HUDEP-2 (cell line): ENCODE data around the gene PKN1.
"Not testable (repeated sequence)": the region's sequence is repeated elsewhere in the genome, so short reads cannot be mapped to it uniquely, and the experiment has no call there.

Experiments
- DNase-seq, 76 experiments: peaks; one replicate each; lab custom pipeline; 2025; ENCODE audit not compliant: unreplicated experiment in 76 of 76; lab: John Stamatoyannopoulos, UW

The PKN1 gene

DNA sequence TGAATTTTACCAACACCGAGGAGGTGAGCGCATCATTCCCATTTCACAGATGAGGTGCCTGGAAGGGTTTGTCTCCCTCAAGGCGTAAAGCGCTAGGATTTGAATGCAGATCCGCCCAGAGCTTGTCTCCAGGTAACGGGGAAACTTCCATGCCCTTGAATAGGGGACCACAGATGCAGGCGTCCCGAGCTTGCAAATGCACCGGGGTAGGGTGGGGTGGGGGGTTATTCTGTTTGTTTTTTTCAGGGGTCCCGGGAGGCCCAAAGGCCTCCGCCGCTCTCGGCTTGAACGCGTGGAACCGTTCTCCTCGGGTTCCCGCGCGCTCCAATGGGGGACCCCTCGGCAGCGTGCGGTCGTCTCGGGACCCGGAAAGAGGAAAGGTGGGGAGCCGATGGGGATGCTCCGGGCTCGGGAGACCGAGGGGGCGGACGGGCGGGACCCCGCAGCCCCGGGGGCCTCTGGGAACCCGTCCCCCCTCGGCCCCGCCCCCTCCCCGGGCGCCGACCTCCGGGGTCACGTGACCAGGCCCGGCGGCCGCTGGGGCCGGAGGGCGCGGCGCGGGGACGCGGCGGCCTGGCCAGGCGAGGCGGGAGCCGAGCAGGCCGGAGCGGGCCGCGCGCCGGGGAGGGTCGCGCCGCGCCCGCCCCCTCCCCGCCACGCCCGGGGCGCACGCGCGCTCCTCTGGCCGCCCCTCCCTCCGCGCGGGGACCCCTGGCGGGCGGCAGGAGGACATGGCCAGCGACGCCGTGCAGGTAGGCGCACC, at the start of gene PKN1:
Gene PKN1 (plus strand): TSS at position 516 of the 763 bp plus-strand sequence. CDS start 216 bp downstream, at position 732.
- peak in 40 of 76 experiments; percentile 12 to 72 (median 44) for DNase-seq

DNA sequence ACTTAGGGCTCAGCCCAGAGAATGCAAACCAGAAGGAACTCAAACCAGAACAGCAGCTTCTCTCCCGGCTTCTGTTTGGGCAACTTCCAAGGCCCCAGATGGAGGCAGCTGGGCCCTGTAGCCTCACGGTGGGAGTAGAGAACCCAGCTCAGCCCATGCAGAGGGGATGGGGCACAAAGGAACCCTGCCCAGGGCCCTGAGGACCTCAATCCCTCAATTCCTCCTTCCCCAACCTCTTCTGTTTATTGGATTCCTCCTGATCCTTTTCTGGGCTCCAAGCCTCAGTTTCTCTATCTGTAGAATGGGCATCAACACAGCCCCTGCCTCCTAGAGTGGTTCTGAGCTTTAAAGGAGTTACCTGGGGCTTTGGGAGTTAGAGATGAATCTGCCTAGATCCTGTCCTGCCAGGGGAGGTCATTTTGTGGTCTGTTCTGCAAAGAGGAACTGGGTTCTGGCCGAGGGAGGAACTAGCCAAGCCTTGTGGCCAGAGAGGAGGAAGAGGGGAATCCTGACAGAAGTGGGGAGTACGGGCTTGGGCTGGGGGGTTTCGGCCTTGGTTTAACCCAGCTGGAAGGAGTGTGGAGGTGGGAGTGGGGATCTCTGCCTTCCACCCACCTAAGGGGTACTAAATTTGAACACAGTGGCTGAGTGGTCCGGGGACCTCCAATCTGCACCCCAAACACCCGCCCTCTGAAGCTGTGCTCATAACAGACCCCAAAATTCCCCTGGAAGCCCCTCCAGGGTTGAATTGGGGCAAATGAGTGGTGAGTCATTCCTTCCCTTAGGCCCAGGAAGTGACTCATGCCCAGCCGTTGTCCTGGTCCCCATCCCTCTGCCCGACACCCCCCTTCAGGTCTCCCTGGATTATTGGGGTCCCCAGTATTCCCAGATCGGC, 49.2 kb upstream of the PKN1 start:
- DNase-seq: peak in 37 of 76 experiments; percentile 19 to 68 (median 41)

DNA sequence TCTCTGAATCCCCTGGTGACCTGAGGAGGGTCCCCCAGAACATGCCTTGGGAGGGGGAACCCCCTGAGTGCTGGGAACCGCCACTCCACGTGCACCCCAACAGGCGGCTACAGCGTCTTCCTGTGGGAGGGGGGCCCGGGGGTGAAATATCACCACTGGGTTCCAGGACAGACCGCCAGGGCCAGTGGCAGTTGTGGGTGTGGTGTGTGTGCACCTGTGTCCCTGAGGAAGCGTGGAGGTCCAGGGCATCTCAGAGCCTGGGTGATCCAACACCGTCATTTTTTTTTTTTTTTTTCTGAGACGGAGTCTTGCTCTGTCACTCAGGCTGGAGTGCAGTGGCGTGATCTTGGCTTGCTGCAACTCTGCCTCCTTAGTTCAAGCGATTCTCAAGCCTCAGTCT, 47.6 kb upstream of the PKN1 start:
- no peak for DNase-seq

DNA sequence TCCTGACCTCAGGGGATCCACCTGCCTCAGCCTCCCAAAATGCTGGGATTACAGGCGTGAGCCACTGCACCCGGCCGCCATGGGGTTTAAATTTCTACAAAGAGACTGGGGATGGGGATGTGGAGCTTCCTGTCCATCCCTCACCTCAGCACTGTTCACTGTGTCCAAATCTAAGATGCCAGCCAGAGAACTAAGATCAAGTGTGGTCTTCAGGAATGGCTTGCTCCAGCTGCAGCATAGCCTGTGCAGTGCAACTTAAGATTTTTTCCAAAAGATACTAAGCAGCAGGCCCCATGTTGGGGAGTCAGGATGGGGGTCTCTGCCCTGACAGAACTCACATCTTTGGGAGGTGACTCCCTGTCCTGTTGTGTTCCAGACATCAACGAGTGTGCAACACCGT, 42.6 kb upstream of the PKN1 start:
- no peak for DNase-seq

DNA sequence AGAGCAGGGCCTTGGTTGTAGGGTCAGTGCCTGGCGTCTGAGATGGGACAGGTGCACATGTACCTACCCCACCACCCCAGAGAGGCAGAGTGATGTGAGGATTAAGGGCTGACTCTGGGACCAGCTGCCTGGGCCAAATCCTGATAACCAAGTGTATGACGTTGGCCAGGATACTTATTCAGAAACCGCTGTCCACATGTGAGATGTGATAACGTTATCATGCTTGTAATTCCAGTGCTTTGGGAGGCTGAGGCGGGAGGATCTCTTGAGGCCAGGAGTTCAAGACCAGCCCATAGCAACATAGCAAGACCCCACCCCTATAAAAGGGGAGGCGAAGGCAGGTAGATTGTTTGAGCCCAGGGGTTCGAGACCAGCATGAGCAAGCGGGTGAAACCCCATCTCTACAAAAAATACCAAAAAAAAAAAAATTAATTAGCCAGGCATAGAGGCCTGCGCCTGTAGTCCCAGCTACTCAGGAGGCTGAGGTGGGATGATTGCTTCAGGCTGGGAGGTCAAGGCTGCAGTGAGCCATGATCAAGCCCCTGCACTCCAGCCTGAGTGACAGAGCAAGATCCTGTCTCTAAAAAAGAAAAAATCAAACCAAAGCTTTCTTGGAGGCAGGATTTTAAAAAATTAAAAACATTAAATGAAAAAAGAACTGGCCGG, 41.8 kb upstream of the PKN1 start:
- DNase-seq: peak in 69 of 76 experiments; percentile 21 to 86 (median 59)

DNA sequence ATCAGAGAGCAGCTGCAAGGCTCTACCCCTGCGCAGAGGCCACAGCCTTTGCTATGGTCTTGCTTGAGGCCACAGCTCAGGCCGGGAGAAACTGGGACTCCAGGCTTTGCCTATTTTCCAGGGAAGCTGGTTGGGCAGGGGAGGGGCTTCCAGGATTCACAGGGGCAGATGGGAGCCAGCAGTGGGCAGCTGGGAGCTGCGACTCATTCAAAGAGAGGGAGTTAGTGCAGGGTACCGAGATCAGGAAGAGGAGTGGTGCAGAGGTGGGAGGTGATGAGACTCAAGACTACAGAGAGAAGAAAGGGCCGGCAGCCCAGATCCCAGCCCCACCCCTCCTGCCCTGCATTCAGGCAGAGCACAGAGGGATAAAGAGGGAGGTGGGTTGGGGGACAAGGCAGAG, 39.8 kb upstream of the PKN1 start:
- no peak for DNase-seq

DNA sequence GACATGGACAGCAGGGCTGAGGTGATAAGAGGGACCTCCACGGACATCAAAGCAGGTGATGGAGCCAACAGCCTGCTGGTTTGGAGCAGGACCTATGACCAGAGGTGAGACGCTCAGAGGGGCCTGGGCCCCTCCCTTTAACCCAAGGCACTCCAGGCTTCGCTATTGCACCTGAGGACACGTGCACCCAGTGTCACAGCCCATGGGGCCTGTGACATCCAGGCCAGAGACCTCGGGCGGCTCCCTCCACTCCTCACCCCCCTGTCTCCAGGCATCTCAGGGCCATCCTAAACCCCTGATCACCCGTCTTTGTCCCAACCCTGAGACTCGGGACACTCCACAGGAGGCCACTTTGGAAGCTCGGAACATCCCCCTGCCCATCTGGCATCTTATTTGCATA, 38.9 kb upstream of the PKN1 start:
- DNase-seq: no peak

DNA sequence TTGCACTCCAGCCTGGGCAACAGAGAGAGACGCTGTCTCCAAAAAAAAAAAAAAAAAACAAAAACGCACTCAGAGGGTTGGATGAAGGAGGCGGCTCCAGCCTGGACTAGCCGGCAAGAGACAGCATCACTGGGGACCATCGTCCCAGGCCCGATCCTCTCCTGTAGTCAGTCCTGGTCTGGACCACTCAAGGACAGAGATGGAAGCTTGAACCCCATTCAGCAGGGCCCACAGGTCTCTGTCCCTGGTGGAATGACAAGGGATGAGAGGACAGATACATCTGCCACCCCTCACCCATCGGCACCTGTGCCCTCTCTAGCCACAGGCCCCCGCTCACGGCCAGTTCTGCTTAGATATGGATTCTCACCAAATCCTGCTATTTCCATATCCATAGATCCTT, 37.8 kb upstream of the PKN1 start:
- no peak for DNase-seq

DNA sequence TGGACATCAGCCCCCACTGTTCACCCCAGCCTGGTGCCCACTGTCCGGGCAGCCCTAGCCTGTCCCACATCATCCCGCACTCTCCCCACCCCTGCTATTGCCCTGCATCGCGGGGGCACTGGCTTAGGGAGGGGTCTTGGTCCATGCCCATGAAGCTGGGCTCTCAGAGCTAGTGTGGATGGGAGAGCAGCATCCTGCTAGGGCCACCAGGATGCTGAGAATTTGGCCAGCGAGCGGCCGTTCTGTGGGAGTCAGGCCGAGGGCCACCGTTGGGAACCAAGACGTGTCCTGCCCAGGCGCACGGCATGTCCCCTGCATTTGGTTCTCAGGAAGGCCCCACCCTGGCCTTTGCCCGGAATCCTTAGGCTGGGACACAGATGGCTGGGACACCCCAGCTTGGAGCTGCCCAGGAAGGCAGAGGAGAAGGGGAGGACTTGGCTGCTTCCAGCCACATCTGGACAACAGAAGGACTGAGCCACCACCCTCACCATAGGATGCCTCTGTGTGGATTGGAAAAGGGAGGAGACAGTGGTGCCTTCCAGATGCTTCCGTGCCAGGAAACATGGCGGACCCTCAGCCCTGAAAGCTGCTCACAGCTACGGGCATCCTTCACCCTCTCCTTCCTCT, 37.3 kb upstream of the PKN1 start:
- DNase-seq: peak in 8 of 76 experiments; percentile 23 to 73 (median 50)

DNA sequence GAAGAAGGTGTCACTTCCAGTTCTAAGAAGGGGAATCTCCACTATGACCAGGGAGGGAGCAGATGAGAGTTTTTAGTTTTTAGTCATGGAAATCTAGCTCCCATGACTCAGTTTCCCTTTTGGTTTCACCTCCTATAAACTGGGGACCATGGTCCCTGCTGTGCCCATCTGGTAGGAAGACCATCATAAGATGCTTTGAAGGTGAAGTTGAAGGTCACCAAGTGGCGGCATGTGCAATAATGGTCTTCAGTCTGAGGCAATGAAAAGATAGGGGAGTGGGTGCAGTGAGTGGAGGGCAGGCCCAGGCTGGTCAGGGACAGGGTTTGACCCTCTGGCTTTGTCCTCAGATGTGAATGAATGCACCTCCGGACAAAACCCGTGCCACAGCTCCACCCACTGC, 36.4 kb upstream of the PKN1 start:
- not testable (repeated sequence) for DNase-seq

DNA sequence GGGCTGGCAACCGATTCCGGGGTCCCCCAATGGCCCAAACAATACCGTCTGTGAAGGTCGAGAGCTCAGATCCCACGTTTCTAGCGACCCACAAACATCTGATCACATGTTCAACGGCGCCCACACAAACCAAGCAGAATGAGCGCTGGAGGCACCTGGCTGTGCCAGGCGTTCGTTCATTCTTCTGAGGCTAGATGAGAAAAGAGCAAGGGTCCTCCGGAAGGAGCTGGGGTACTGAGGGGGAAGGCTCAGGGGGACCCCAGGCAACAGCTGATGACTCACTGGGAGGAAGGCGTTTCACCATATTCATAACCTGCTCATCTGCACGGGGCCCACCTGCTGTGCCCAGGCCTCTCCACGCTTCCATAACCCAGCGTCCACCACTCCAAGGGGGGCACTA, 35.9 kb upstream of the PKN1 start:
- not testable (repeated sequence) for DNase-seq

DNA sequence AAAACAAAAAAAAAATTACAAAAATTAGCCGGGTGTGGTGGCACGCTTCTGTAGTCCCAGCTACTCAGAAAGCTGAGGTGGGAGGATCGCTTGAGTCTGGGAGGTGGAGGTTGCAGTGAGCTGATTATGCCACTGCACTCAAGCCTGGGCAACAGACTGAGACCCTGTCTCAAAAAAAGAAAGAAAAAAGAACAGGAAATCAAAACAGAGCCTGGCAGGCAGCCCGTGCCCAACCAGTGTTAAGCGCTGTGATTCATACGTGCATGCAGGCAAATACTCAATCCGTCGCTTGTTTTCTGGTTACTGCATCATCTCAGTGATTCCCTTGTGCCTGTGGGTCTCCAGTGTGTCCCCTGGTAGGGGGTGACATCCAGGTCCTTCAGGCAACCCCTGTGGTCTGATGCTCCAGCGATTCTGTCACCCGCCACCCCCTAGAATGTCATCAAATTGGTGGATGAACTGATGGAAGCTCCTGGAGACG, 32.1 kb upstream of the PKN1 start:
- DNase-seq: no peak

DNA sequence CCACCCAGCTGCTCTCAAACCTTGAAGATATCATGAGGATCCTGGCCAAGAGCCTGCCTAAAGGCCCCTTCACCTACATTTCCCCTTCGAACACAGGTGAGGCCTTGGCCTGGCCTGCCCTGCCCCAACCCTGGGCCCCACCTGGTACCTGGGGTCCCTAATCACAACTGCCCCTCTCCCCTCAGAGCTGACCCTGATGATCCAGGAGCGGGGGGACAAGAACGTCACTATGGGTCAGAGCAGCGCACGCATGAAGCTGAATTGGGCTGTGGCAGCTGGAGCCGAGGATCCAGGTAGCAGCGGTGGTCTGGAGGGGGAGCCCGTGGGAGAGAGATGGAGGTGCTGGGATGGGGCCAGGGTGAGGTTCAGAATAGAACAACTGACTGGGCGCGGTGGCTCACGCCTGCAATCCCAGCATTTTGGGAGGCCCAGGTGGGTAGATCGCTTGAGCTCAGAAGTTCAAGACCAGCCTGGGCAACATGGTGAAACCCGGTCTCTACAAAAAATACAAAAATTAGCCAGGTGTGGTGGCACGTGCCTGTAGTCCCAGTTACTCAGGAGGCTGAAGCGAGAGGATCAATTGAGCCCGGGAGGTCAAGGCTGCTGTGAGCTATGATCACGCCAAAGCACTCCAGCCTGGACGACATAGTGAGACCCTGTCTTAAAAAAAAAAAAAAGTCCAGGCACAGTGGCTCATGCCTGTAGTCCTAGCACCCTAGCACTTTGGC, 31.5 kb upstream of the PKN1 start:
- DNase-seq: no peak

DNA sequence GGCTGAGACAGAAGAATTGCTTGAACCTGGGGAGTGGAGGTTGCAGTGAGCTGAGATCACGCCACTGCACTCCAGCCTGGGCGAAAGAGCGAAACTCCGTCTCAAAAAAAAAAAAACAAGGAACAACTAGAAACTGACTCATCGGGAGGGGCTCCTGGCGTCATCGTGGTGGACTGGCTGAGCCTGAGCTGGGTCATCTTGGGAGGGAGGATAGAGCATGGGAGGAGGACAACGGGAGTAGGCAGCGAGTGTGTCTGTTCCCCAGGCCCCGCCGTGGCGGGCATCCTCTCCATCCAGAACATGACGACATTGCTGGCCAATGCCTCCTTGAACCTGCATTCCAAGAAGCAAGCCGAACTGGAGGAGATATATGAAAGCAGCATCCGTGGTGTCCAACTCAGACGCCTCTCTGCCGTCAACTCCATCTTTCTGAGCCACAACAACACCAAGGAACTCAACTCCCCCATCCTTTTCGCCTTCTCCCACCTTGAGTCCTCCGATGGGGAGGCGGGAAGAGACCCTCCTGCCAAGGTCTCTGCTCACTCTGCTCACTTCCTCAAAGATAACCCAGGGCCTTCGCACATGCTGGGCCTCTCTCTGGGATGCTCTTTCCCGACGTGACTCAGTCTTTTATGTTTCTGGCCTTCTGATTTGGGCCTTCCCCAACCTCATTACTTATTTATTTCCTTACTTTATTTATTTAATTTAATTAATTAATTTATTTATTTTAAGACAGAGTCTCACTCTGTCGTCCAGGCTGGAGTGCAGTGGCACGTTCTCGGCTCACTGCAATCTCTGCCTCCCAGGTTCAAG, 30.6 kb upstream of the PKN1 start:
- peak in 10 of 76 experiments; percentile 12 to 36 (median 26) for DNase-seq

DNA sequence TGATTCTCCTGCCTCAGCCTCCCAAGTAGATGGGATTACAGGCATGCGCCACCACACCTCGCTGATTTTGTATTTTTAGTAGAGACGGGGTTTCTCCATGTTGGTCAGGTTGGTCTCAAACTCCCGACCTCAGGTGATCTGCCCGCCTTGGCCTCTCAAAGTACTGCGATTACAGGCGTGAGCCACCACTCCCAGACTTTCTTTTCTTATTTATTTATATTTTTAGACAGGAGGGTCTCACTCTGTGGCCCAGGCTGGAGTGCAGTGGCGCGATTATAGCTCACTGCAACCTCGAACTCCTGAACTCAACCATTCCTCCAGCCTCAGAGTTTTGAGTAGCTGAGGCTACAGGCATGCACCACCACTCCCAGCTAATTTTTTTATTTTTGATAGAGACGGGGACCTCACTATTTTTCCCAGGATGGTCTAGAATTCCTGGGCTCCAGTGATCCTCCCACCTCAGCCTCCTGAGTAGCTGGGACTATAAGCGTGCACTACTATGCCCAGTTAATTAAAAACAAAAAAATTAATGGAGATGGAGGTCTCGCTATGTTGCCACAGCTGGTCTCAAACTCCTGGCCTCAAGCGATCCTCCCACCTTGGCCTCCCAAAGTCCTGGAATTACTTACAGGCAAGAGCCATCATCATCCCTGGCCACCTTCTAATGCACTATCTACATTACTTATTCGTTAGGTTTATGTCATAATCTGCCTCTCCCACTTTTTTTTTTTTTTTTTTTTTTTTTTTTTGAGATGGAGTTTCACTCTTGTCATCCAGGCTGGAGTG, 29.8 kb upstream of the PKN1 start:
- not testable (repeated sequence) for DNase-seq

DNA sequence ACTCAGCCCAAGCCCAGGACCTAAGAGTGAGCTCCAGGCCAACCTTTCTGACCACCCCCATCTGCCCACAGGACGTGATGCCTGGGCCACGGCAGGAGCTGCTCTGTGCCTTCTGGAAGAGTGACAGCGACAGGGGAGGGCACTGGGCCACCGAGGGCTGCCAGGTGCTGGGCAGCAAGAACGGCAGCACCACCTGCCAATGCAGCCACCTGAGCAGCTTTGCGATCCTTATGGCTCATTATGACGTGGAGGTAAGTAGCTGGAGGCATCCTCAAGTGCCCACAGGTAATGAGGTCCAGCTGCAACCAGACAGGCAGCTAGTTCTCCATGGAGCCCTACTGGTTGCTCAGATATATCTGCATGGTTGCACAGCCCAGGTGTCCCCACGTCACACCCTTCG, 28.8 kb upstream of the PKN1 start:
- no peak for DNase-seq

DNA sequence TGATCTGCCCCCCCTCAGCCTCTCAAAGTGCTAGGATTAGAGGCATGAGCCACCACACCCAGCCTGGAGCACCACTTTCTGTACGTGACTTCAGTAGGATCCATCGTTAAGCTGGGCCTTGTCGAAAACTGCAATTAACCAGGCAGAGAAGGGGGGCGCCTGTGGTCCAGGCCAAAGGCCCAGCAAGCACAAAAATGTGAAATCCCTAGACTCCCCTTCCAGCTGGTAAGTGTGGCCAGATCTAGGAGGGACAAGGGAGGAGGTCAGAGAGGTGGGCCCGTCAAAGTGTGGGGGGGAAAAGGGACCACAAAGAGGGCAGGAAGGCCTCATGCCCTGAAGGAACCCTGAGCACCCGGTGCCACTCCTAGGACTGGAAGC, 27.7 kb upstream of the PKN1 start:
- DNase-seq: no peak
